VCaP (cell line): ENCODE data around the gene PIK3R5.

Experiments
- H3K27ac ChIP-seq: fragments of 450-650 bp; 2 replicates; pipeline ENCODE4 v1.5.1; 2017
- TF ChIP-seq, protein P1 (sequence below): fragments of 450-650 bp; conservative IDR thresholded peaks from 2 replicates; pipeline ENCODE4 v1.5.1; 2017; ENCODE audit warnings: mild to moderate bottlenecking, moderate library complexity

The PIK3R5 gene

GRCh38 chr17:8877984-8878383, 87.5 kb downstream of the PIK3R5 start:
- TF ChIP-seq, protein P1, sequence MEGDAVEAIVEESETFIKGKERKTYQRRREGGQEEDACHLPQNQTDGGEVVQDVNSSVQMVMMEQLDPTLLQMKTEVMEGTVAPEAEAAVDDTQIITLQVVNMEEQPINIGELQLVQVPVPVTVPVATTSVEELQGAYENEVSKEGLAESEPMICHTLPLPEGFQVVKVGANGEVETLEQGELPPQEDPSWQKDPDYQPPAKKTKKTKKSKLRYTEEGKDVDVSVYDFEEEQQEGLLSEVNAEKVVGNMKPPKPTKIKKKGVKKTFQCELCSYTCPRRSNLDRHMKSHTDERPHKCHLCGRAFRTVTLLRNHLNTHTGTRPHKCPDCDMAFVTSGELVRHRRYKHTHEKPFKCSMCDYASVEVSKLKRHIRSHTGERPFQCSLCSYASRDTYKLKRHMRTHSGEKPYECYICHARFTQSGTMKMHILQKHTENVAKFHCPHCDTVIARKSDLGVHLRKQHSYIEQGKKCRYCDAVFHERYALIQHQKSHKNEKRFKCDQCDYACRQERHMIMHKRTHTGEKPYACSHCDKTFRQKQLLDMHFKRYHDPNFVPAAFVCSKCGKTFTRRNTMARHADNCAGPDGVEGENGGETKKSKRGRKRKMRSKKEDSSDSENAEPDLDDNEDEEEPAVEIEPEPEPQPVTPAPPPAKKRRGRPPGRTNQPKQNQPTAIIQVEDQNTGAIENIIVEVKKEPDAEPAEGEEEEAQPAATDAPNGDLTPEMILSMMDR = no peak
- no peak overlapping the region for H3K27ac ChIP-seq

GRCh38 chr17:8875957-8876356, 89.5 kb downstream of the PIK3R5 start:
- TF ChIP-seq, protein P1 = no peak

DNA sequence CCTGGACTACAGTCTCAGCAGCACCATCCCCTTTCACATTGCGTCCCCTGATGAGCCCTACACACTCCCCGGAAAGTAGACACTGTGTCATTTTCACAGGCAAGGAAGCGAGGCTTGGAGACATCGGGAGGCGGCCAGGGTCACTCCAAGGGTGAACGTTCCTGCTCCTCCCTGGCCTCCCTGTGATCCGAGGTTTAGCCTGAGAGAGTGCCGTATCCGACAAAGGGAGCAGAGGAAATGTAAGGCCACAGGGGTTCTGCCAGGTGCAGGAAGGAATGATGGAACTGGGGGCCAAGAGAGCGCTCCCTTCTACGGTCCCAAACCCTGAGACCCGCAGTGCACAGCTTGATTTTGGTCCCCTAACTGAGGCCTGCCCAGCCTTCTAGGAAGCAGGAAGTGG, 90.1 kb downstream of the PIK3R5 start:
- no peak overlapping the region for H3K27ac ChIP-seq
- TF ChIP-seq, protein P1 = no peak

More at GRCh38 chr17:8875957-8876356, 89.5 kb downstream of the PIK3R5 start:
- H3K27ac ChIP-seq = no peak overlapping the region

DNA sequence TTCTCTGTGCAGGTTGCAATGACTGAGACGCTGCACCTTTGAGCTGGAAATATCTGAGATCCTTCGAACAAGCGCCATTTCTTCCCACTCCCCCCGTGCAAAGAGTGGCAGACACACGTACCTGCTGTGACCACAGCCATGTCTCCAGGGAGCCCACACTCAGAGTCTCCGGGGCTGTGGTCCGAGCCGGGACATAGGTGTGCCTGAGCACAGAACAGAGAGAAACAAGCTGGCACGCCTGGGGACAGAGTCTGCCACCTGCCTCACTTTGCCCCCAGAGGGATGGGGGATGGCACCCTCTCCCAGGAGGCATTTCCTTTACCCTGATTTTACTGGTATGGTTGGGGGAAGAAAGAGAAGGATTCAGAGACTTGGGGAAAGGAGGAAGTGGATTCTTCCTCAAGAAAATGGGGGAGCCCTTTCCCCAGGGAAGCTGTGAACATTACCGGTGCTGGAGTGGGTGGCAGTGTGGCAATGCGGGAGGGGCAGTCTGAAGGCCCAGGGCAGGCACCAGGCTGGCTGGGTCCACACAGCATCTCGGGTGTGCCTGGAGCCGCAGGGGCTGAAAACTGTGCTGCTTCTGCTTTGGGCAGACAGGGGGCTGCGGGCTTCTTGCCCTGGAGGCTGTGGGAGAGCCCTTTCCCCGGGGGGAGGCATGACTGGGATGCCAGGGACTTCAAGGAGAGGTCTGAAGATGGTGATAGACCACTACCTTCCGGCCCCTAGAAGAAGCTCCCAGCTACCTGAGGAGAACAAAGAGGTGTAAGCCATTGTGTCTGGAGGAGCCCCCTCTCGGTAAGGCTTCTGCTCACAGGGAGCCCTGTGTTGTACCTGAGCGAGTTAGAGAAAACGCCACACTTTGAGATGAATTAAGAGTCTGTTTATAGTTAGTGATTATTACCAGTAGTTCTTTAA, 91.4 kb downstream of the PIK3R5 start:
- TF ChIP-seq, protein P1 = no peak
- no peak overlapping the region for H3K27ac ChIP-seq

DNA sequence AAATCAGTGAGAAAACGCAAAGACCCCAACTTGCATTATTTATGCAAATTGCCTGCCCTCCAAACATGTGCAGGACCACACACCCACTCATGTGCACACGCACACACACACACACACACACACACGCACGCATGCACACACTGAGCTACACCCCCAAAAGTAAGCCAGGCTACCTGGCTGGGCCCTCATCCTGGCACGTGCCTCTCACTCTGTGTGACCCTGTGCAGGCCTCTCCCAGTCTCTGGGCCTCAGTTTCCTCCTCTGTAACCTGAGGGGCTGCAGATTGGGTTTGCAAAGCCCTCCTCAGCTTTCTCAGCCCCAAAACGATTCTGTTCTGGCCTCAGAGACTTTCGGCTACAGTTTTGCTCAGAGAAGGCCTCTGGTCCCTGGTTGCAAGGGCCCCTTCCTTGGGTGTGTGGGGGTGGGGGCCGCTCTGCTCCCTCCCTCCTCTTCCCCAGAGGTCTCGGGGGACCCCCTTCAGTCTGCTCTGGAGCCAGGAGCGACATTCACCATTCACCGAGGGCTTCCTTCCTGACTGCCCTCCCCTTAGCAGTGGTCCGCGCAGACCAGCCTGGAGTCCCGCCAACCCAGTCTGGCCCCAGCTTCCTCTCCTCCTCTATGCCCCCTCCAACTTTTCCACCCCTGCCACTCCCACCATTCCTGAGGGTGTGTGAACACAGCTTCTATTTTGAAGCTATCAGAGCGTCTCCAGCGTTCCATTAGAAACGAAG, 92.6 kb downstream of the PIK3R5 start:
- no peak overlapping the region for H3K27ac ChIP-seq
- TF ChIP-seq, protein P1 = no peak

GRCh38 chr17:8872036-8872704, 93.3 kb downstream of the PIK3R5 start:
- no peak overlapping the region for H3K27ac ChIP-seq
- TF ChIP-seq, protein P1 = no peak

- H3K27ac ChIP-seq = no peak overlapping the region
- TF ChIP-seq, protein P1 = no peak
Measured at GRCh38 chr17:8871081-8871581, 94.4 kb downstream of the PIK3R5 start.
